K562 (cell line): Measurements from ENCODE around the gene CENPV. TPM values are rescaled to one million over a fixed set of nuclear protein-coding genes. Genes with fewer than 3 reads are reported as not detected.

Experiments used
- ETV5 ChIP-seq: sonication (generic); formaldehyde crosslinking; IDR thresholded peaks from 2 replicates; pipeline ENCODE4 v1.4.0; 2020; ENCODE audit warnings: low read depth, mild to moderate bottlenecking, missing genetic modification reagents
- HINFP ChIP-seq: fragments of 450-650 bp; conservative IDR thresholded peaks from 2 replicates; pipeline ENCODE4 v1.6.1; 2016; ENCODE audit warnings: missing genetic modification characterization, low read depth, mild to moderate bottlenecking, control low read depth, missing compliant biosample characterization
- IRF9 ChIP-seq: fragments of 450-650 bp; IDR thresholded peaks from 2 replicates; pipeline ENCODE4 v1.6.1; 2016; ENCODE audit warnings: missing biosample characterization, missing genetic modification characterization
- MNT ChIP-seq, 2 experiments: fragments of 450-650 bp; conservative IDR thresholded peaks; 2 replicates each; pipeline ENCODE4 v1.6.1; 2017; ENCODE audit warnings: mild to moderate bottlenecking in 2 of 2, moderate library complexity in 2 of 2
- NR4A1 ChIP-seq, 2 experiments: fragments of 250-450 bp in 1 of 2; fragments of 450-650 bp in 1 of 2; sonication (Bioruptor Pico) in 1 of 2; IDR thresholded peaks; 2 replicates each; pipeline versions ENCODE4 v1.4.0 to v1.6.1; 2016 to 2020; ENCODE audit warnings: mild to moderate bottlenecking in 2 of 2, missing compliant biosample characterization in 1 of 2, missing genetic modification characterization in 1 of 2, moderate library complexity in 1 of 2
- SMARCA4 ChIP-seq: fragments of 450-650 bp; IDR thresholded peaks from 2 replicates; pipeline ENCODE4 v1.6.1; 2016
- TAF9B ChIP-seq: fragments of 450-650 bp; IDR thresholded peaks from 2 replicates; pipeline ENCODE4 v1.6.1; 2018; ENCODE audit warnings: mild to moderate bottlenecking; ENCODE audit not compliant: partially characterized antibody
- TSHZ1 ChIP-seq: fragments of 250-450 bp; sonication (Bioruptor Pico); IDR thresholded peaks from 2 replicates; pipeline ENCODE4 v1.4.0; 2020; ENCODE audit warnings: mild to moderate bottlenecking, moderate library complexity
- USF2 ChIP-seq: sonication (generic); formaldehyde crosslinking; IDR thresholded peaks from 2 replicates; pipeline ENCODE4 v1.5.0; 2020; ENCODE audit warnings: missing genetic modification reagents
- YBX1 ChIP-seq: fragments of 450-650 bp; IDR thresholded peaks from 2 replicates; pipeline ENCODE4 v1.7.1; 2016; ENCODE audit warnings: mild to moderate bottlenecking
- ZNF24 ChIP-seq: fragments of 450-650 bp; IDR thresholded peaks from 2 replicates; pipeline ENCODE4 v1.6.1; 2016
- ZNF384 ChIP-seq: IDR thresholded peaks from 2 replicates; pipeline ENCODE4 v1.6.1; 2012; ENCODE audit warnings: low read depth, low read length, improper control_type of control experiment
- ZNF518B ChIP-seq: fragments of 250-450 bp; sonication (Bioruptor Pico); IDR thresholded peaks from 2 replicates; pipeline ENCODE4 v1.5.0; 2021; ENCODE audit warnings: mild to moderate bottlenecking, moderate library complexity
- polyA plus RNA-seq, 8 experiments: library from polyadenylated mRNA; depleted of rRNA in 4 of 8; stranded (reverse) in 5 of 8; unstranded in 3 of 8; fragments of >200 nt; fragmentation: Nextera tagmentation in 2 of 8; fragmentation: Illumina TruSeq in 1 of 8; extraction: Ambion mirVana in 2 of 8; extraction: Trizol in 1 of 8; gene quantifications; 2 replicates each; pipeline versions ENCODE4 v1.2.1 to v1.2.3, GENCODE V29; 2011 to 2014; ENCODE audit warnings: inconsistent platforms in 1 of 8, missing spikeins in 1 of 8
- total RNA-seq, 7 experiments: library from RNA; depleted of rRNA in 6 of 7; stranded (reverse); fragments of >200 nt in 6 of 7; fragmentation: Illumina TruSeq in 2 of 7; extraction: Trizol in 2 of 7; gene quantifications; 2 replicates each; pipeline versions ENCODE4 v1.2.1 to v1.2.3, GENCODE V29; 2011 to 2021; ENCODE audit warnings: low replicate concordance in 1 of 7

The CENPV gene
- total and polyA plus RNA-seq, 9 of the 15 experiments (the other 6 are each of a cell fraction or from before 2014, with no cell fraction given), result 17.8 to 131 (median 89.3) TPM

- TF ChIP-seq MNT (conservative IDR thresholded peaks at IDR 0.05), result no peak
- no peak for TF ChIP-seq ZNF24
- no peak for TF ChIP-seq ZNF518B (CRISPR knock-in tag)
- no peak for TF ChIP-seq TAF9B
- no peak for TF ChIP-seq TSHZ1
- TF ChIP-seq NR4A1 (CRISPR knock-in tag; IDR thresholded peaks at IDR 0.05), result no peak
- TF ChIP-seq NR4A1 (tag; IDR thresholded peaks at IDR 0.05), result no peak
- no peak for TF ChIP-seq YBX1
- TF ChIP-seq HINFP, result no peak
- no peak for TF ChIP-seq USF2 (CRISPR knock-in tag)
- no peak for TF ChIP-seq IRF9 (tag)
- TF ChIP-seq ETV5 (CRISPR knock-in tag), result peak; percentile 61; the same call in 1 of the 2 replicates
- TF ChIP-seq ZNF384, result no peak
- TF ChIP-seq SMARCA4, result peak; percentile 89
Measured at GRCh38 chr17:16398270-16399267, 45.3 kb upstream of the CENPV start (continued).
